ENCODE measurements around the gene MAPK12.
"Not testable (repeated sequence)": the region's sequence is repeated elsewhere in the genome, so short reads cannot be mapped to it uniquely, and the experiment has no call there.

MAPK12 gene

GRCh38 chr22:50216055-50216683 is 45.3 kb downstream of the MAPK12 start:
- no peak for DNase-seq (ENCODE audit: low read depth)

DNA sequence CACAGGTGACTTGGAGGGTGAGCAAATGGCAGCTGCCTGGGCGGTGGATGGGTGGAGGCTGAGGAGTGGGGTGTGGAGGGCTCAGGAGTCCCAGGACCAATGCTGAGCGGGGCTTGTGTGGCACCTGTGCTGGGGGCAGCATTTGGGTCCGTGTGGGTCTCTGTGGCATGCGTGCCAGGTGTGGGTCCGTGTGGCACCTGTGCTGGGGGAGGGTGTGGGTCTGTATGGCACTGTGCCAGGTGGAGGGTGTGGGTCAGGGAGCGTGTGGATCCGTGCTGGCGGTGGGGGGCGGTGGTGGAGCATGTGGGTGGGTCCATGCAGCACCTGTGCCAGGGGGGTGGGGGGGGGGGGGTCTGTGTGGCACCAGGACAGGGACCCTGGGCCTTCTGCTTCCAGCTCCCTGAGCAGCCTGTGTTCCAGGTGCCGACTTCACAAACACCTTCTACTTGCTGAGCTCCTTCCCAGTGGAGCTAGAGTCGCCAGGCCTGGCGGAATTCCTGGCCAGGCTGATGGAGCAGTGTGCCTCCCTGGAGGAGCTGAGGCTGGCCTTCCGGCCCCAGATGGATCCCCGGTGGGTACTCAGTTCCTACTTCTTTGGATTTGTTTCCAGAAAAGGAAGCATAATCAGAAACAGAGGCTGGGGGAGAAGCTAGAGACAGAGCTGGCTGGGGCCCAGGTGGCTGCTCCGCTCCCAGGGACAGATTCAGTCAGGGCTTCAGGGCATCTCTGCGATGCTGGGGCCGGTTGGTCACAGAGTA is 46.0 kb downstream of the MAPK12 start:
- DNase-seq (ENCODE audit: low read depth), result no peak

GRCh38 chr22:50213263-50213662 is 48.2 kb downstream of the MAPK12 start:
- DNase-seq (ENCODE audit: low read depth), result no peak

GRCh38 chr22:50211147-50211546 is 50.3 kb downstream of the MAPK12 start:
- no peak for DNase-seq (ENCODE audit: low read depth)

DNA sequence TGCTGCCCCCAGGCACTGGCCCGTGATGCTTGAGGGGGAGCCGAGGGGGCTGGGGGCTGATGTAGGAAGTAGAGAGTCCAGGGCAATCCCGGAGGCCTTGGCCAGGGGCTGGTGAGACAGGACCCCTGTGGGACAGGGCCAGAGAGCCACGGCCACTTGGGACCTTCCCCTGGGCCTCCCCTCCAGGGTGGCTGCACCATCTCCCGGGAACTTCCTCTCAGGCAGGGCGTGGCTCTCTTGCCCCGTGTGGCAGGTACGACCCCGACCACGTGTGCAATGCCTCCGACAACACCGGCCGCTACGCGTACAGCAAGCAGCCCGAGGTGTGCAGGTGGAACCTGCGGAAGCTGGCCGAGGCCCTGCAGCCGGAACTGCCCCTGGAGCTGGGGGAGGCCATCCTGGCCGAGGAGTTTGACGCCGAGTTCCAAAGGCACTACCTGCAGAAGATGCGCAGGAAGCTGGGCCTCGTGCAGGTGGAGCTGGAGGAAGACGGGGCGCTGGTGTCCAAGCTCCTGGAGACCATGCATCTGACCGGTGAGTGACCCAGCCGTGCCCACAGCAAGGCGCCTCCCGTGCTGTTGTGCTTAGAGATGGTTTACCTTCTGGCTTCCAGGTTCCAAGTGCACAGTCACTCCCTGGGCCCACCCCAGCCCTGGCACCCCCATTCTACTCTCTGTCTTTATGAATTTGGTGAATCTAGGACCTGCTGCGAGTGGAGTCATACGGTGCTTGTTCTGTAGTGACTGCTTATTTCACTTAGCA is 50.9 kb downstream of the MAPK12 start:
- DNase-seq (ENCODE audit: low read depth), result no peak

- DNase-seq (ENCODE audit: low read depth), result peak; percentile 52
These were observed 51.6 kb downstream of the MAPK12 start for GRCh38 chr22:50209893-50210292.

- DNase-seq (ENCODE audit: low read depth), result no peak
These were observed 52.3 kb downstream of the MAPK12 start for GRCh38 chr22:50208939-50209892.

DNA sequence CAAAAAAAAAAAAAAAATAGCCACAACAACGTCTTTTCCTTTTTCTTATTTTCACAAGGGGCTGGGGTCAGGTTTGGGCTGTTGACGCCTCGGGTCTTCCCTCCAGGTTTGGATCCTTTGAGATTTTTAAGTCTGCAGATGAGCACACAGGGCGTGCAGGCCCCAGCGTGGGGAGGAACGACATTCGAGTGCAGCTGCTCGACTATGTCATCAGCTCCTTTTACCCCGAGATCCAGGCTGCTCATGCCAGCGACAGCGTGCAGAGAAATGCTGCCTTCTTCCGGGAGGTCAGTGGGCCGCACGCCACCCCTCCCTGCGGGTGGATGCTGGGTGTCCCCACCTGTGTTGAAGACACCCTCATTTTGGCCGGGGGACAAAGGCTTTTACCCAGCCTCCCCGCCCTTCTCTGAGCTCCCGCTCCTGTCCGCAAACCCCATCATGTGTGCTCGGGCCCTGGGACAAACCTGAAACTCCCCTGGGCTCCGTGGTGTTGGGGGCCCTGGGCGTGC is 53.0 kb downstream of the MAPK12 start:
- no peak for DNase-seq (ENCODE audit: low read depth)

DNA sequence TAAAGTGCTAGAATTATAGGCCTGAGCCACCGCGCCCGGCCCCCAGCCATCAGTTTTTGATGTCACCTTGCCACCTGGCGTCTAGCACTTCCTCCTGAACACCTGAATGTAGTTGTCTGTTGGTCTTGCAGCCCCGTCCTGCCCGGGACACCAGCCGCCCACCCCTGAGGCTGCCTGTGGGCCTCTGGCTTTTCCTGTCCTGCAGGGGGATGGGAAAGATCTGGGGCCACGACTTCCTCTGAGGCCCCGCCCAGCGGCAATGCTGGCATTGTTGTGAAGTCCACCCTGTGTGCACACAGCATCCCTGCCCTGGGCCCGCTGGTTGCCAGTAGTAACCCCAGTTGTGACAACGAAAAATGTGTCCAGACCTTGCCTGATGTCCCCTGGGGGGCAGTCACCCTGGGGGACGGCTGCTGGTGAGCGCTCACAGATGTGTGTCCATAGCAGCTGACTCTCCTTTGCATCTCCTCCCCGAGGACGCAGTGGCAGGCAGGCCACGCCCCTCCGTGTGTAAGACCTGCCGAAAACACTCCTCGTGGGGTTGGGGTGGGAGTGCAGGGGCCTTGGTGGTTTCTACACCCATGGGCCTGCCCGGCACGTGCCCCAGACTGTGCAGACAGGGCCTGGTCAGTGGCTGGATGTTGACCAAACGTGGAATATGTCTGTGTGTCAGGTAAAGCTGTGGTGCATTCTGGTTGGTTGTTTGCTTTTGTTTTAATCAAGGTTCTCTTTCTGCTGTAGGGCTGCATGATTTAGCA is 53.9 kb downstream of the MAPK12 start:
- DNase-seq (ENCODE audit: low read depth), result no peak

- peak; percentile 76 for DNase-seq (ENCODE audit: low read depth)
These were observed 54.9 kb downstream of the MAPK12 start for GRCh38 chr22:50206599-50206998.

GRCh38 chr22:50205781-50206569 is 55.5 kb downstream of the MAPK12 start:
- no peak for DNase-seq (ENCODE audit: low read depth)

DNA sequence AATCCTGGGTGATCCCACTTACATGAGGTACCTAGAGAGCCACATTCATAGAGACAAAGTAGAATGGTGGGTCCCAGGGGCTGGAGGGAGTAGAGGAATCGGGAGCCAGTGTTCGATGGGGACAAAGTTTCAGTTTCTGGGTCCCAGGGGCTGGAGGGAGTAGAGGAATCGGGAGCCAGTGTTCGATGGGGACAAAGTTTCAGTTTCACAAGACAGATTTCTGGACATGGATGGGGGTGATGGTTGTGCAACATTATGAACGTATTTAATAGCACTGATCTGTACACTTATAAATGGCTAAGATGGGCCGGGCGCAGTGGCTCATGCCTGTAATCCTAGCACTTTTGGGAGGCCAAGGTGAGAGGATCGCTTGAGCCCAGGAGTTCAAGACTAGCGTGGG is 56.5 kb downstream of the MAPK12 start:
- not testable (repeated sequence) for DNase-seq (ENCODE audit: low read depth)

- no peak for DNase-seq (ENCODE audit: low read depth)
These were observed 56.9 kb downstream of the MAPK12 start for GRCh38 chr22:50204571-50204970.

DNA sequence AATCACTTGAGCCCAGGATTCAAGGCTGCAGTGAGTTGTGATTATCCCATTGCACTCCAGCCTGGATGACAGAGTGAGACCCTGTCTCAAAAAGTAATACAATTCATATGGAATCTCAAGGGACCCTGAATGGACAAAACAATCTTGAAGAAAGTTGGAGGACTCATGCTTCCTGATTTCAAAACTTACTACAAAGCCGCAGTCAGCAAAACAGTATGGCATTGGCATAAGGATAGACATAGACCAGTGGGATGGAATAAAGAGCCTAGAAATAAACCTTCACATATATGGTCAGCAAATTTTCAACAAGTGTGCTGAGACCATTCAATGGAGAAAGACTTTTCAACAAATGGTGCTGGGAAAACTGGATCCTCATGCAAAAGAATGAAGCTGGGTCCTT is 58.2 kb downstream of the MAPK12 start:
- DNase-seq (ENCODE audit: low read depth), result no peak

Data from fibroblast of gingiva (primary cell).